Posterior cingulate gyrus (tissue), 11 donors: ENCODE results near the gene PACS2.

Experiments used
- DNase-seq, 10 donors: peaks; one replicate each; pipeline versions ENCODE4 v3.0.0 to v3.0.0-alpha.2; 2020 to 2021; ENCODE audit warnings: mixed read lengths in 3 of 10
- intact Hi-C: fragments of 100-400 bp; cut with DNase I; formaldehyde crosslinking; loops from one replicate; pipeline ENCODE4 v1.15.1; 2023

Gene PACS2

DNA sequence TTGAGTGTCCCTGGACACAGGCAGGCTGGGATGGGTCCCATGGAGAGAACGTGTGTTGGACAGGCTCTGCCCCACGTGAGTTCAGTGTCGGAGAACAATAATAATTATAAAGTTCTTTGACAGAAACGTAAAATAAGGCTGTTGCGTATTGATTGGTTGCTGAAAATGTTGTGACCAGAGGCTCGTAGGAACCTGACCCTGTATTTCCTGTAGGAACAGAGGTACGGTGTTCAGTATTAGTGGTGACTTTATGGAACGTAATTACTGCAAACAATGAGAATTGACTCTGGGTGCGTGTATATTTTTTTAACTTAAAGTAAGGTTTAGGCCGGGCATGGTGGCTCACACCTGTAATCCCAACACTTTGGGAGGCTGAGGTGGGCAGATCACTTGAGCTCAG lies 112.9 kb downstream of the PACS2 start:
- intact Hi-C loops, result no loop called here
- DNase-seq, result no peak

DNA sequence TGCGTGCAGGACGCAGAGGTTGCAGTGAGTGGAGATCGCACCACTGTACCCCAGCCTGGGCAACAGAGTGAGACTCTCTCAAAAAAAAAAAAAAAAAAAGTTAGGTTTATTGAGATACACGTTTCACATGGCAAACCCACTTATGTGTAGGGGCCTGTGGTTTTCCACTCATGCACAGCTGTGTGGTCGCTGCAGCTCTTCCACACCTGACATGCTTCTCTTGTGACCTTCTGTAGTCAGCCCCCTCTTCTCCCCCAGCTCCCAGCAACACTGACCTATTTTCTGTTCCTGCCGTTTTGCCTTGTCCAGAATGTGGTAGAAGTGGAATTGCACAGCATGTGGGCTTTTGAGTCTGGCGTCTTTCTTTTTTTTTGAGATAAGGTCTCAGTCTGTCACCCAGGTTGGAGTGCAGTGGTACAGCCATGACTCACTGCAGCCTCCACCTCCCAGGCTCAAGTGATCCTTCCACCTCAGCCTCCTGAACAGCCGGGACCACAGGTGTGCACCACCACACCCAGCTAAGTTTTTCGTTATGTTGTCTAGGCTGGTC lies 113.5 kb downstream of the PACS2 start:
- peak in 1 of 10 donors; percentile 14 for DNase-seq

DNA sequence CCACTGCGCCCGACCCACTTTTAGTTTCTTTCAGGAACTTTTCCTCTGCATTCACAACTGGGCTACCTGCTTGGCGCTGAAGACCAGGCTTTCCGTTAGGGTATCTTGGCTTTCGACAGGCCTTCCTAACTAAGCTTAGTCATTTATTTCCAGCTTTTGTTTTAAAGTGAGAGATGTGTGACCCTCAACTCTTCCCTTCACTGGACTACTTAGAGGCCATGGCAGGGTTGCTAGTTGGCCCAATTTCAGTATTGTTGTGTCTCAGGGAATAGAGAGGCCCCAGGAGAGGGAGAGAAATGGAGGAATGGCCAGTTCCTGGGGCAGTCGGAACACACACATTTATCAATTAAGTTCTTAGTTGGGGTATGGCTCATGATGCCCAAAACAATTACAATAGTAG lies 115.5 kb downstream of the PACS2 start:
- no peak for DNase-seq
- intact Hi-C loops, result no loop called here

More for the DNA sequence above, 113.5 kb downstream of the PACS2 start:
- intact Hi-C loops, result no loop called here

DNA sequence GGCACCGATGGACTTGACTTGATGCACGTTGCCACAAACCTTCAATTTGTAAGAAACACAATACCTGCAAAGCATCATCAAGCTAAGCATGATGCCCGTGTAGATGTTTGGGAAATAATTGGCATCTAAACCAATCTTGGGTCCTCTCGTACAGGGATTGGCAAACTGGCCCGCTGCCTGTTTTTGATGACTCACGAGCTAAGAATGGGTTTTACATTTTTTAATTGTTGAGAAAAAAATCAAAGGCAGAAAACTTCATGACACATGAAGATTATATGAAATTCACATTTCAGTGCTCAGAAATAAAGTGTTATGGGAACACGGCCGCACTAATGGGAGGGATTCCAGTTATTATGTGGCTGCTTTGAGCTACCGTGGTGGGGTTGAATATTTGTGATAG lies 116.0 kb downstream of the PACS2 start:
- intact Hi-C loops, result no loop called here
- DNase-seq, result peak in 2 of 10 donors; percentile 66 to 81

DNA sequence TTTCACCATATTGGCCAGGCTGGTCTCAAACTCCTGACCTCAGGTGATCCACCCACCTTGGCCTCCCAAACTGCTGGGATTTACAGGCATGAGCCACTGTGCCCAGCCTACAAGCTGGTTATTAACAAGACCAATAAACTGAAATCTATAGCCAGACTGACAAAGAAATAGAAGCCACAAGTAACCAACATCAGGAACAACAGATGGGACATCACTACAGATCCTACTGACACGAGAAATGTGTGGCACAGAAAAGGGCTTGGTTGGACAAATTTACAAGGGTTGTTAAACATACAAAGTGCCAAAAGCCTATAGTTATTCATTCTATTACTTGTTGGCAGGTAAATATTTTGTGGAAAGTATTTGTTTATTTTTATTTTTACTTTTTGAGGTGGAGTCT lies 116.7 kb downstream of the PACS2 start:
- intact Hi-C loops, result no loop called here
- DNase-seq, result peak in 2 of 10 donors; percentile 17 to 38

DNA sequence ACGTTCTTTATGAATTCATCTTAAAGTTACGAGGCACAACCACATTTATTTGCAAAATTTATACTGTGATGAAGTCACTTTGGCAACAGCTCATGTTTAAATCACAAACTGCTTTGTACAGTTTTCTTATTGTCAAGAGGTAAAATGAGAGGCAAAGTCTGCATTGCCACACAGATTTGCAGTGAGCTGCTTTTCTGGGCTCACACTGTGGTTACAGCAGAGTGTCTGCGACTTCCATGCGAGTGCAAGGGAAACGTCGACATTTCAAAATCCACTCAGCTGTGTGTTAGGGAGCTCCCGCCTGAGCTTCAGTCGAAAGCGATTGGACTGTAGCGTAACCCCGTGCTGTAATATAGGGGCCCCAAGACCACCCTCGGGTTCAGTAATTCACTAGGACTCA lies 118.1 kb downstream of the PACS2 start:
- intact Hi-C loops, result no loop called here
- no peak for DNase-seq

DNA sequence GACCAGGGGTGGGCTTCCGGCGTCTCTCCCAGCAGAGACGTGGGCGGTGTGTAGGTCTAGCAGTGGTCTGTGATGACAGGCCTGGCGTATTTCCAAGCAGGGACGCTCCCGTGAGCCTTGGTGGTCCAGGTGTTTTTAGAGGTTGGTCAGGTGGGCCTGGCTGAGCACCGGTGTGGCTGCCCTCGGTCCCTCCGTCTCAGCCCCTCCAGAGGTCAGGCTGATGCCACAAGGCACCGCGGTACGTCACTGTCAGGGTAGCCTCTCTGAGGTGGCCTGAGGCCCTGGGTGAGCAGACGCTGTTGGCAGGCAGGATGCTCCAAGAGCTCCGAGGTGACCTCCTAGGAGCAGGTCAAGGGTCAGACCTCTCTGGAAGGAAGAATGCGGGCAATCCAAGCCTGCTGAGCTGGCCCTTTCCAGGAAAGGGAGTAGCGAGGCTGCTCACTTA lies 118.6 kb downstream of the PACS2 start:
- DNase-seq, result no peak
- intact Hi-C loops, result no loop called here

DNA sequence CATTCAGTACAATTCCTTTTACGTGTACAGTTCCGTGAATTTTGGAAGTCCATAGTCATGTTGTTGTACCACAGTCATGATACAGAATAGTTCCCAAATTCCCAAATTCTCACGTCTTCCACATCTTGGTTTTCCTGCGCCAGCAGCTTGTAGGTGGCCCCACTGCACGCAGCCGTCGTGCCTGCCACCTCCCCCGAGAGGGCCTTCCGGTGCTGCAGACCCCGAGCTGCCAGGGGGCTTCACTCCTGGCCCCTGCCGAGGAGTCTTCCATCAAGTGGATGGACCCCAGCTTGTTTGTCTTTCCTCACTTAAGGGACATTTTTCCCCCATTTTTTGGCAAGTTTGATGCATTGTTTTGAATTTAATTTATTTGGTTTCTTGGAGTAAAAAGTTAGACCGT lies 121.9 kb downstream of the PACS2 start:
- intact Hi-C loops, result no loop called here
- no peak for DNase-seq

DNA sequence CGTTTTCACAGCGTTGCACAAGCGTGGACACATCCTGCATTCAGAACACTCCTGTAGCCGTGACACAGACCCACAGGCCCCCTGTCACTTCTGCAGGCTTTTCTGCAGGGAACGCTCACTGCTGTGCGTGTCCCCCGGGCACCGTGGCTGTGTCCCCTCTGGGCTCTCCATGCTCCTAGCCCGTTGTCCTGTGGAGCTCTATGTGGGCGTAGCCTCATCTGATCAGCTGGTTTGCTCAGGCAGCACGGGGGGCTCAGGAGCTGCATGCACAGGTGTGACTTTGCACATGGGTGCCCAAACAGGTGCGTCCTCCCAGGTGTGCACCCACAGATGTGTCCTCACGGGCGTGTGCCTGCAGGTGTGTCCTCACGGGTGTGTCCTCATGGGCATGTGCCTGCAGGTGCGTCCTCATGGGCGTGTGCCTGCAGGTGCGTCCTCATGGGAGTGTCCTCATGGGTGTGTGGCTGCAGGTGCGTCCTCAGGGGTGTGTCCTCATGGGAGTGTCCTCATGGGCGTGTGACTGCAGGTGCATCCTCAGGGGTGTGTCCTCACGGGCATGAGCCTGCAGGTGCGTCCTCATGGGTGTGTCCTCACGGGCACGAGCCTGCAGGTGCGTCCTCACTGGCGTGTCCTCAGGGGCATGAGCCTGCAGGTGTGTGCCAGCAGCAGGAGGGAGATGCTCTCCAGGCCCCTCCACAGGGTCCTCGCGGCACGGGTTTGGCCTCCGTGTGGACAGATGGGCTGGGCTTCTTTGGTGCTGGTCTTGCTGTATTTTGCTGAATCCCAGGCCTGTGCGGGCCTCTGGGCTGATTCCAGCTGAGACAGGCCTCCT lies 122.6 kb downstream of the PACS2 start:
- no peak for DNase-seq
- intact Hi-C loops, result no loop called here

DNA sequence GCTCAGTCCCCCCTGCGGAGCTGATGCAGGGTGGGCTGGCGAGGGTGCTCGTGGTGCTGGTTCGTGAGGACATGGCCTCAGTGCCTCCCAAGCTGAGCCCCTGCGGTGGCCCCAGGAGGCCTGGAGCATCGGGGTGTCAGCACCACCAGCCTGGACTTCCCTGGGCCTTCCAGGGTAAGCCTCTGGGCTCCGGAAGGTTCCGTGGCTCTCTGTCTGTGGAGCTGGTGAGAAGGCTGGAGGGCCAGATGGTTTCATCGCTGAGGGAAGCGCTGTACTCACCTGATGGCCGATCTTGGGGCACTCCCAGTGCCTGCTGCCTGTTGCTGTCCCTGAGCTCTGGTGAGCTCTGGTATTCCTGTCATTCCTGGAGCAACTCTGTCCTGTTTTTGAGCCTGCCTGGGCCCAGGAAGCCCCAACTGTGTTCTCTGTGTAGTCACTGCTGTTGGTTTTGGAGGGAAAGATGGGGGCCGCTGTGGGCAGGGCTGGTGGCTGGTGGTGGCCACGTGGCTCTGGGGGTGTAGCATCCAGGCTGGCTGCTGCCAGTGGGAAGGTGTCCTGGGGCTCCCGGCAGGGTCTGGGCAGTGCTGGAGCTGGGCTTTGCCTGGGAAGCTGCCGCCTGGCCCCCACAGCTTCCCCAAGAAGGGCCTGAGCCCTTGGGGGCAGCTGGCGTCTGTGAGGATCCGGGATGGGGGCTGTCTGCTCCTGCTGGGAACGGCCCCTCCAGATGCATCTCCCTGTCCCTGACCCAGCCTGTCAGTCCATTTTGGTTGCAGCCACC lies 123.4 kb downstream of the PACS2 start:
- DNase-seq, result no peak
- intact Hi-C loops, result no loop called here

DNA sequence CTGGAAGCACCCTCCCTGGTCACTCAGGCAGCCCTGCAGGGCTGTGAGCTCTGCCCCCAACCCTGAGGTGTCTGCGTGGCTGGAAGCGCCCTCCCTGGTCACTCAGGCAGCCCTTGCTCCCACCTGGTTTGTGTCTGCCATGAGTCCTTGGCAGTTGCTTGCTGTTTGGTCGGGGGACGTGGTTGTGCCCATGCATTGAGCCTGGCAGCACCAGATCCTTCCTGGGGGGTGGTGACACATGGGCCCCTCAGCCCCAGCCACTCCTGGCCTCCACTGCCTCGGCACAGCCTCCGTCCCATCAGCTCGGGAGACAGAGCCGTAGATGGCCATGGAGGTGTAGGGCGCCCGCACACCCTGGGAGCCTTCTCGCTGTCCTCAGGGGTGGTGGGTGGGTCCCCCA lies 124.6 kb downstream of the PACS2 start:
- intact Hi-C loops, result no loop called here
- DNase-seq, result no peak

DNA sequence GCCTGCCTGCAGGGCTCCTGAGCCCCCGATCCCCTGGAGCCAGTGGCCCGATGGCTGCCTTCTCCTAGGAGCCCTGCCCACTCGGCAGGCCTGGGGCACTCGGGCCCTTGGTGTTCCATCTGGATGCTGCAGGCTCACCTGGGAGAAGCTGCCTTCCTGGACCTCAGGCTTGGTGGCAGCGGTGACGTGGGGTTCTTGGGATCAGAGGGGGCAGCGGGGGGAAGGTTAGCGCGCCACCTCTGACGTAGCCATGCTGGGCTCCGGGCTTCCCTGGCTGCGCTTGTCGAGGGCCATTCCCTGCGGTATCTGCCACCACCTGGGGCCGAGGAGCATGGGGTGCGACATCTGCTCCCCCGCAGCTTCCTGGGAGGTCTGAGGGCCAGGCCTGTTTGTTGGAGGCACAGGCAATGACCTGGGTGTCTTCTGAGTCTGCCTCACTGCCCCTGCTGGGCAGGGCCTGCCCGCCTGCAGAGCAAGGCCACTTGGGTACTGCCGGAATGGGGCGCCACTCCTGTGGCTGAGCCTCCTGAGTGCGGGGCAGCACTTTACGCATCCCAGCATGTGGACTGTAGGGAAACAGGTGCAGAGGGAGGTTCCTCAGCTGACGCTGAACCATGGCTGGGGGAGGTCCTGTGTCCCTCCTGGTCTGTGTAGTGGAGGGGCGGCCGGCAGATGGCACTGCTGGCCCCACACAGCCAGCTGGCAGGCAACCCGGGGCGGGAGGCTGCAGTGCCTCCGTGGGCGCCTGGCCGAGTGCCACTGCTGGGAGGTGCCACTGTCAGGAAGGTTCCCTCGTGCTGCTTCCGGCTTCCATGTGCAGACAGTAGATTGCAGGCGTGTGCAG lies 125.4 kb downstream of the PACS2 start:
- intact Hi-C loops, result no loop called here
- peak in 7 of 10 donors; percentile 37 to 93 (median 43) for DNase-seq

DNA sequence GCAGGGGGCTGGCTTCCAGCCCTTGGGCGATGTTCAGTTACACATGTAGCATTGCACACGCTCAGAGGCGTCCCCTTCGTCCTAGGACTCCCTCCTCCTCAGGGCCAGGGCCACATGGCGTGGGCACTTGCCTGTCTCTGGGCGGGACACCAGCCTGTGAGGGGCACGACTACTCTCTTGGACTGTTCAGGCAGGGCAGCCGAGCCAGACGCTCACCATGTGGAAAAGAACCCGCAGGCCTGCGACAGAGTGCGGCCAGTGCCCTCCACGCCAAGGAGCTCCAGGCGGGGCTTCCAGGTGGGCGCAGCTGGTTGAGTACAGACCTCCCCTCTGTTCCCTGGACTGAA lies 126.0 kb downstream of the PACS2 start:
- intact Hi-C loops, result no loop called here
- no peak for DNase-seq

DNA sequence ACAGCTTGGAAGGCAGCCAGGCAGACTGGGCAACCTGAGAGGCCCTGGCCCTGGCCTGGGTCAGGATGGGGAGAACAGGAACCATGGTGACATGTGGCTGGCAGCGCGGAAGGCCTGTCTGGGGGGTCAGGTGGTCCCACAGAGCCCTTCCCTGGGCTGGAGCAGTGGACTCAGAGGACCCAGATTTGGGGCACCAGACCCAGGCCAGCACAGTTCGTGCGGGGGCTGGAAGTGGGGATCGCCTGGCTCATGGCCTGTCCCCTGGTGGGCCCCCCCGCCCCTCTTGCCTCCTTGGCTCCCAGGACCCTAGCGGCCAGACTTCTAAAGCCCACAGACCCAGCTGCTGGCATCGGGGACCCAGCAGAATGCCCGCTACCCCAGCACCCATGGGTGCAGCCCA lies 126.4 kb downstream of the PACS2 start:
- intact Hi-C loops, result no loop called here

DNA sequence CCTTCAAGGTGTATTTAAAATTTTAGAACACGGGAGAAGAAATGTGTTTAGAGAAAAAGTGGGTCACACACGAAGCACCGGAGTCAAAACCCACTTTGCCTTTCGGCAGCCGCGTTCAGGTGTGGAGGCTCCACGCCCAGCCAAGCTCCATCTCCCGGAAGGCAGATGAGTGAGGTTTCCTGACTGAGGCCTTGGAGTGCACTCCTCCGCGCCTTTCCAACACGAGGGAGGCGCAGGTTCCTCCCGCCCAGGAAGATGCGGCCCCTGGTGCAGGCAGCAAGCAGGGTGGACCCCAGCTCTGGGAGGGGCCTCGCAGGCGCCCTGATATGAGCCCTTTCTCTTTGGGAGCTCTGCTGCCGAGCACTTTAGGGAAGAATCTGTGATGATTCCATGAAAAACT lies 127.6 kb downstream of the PACS2 start:
- no peak for DNase-seq
- intact Hi-C loops, result no loop called here

More for the DNA sequence above, 126.4 kb downstream of the PACS2 start:
- no peak for DNase-seq

DNA sequence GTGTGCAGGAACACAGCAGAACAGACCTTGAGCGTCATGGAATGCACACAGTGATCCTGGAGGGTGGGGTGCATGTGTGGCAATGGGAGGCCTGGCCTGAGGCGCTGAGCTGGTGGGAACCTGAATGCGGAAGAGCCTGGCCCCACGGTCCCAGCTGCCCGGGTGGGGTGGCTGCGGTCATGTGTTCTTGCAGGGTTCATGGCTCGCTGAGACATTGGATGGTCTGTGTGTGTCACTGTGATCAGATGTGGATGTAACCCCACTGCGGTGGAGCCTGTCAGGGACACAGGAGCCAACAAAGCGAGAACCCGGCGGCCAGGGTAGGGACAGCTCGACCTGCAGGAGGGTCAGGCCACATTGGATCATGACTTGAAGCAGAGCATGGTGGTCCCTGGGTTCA lies 128.3 kb downstream of the PACS2 start:
- intact Hi-C loops, result no loop called here

DNA sequence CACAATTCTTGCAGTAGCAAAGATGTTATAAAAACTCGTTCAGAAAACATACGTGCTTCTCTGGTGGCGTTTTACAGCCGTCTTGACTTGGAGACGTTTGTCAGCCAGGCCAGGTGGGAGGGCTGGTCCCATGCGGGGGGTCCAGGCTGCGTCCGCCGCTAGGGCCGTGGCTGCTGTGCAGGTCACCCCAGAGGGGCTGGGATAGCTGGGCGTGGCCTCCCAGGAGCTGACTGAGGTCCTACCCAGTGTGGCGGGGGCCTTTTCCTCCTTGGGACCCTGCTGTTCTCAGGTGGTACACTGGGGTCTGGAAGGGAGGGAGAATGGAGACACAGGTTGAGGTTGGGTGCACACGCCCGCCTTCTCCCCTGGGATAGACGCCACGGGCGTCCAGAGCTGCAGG lies 130.3 kb downstream of the PACS2 start:
- intact Hi-C loops, result no loop called here
- no peak for DNase-seq

More for the DNA sequence above, 128.3 kb downstream of the PACS2 start:
- DNase-seq, result no peak

DNA sequence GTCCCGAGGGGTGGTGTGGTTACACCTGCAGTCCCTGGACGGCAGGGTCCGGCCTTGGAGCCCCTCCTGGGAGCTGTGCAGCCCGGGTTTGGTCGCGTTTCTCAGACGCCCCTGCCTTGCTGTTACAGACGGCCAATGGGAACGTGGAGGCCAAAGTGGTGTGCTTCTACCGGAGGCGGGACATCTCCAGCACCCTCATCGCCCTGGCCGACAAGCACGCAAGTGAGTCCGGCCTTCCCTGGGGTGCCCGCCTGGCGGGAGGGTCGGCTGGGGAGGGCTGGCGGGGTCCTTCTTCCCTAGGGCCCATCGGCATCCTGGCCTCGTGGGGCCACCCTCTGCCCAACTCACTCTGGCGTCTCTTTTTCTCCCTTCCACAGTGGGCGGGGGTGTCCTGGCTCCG lies 130.7 kb downstream of the PACS2 start:
- no peak for DNase-seq
- intact Hi-C loops, result no loop called here

DNA sequence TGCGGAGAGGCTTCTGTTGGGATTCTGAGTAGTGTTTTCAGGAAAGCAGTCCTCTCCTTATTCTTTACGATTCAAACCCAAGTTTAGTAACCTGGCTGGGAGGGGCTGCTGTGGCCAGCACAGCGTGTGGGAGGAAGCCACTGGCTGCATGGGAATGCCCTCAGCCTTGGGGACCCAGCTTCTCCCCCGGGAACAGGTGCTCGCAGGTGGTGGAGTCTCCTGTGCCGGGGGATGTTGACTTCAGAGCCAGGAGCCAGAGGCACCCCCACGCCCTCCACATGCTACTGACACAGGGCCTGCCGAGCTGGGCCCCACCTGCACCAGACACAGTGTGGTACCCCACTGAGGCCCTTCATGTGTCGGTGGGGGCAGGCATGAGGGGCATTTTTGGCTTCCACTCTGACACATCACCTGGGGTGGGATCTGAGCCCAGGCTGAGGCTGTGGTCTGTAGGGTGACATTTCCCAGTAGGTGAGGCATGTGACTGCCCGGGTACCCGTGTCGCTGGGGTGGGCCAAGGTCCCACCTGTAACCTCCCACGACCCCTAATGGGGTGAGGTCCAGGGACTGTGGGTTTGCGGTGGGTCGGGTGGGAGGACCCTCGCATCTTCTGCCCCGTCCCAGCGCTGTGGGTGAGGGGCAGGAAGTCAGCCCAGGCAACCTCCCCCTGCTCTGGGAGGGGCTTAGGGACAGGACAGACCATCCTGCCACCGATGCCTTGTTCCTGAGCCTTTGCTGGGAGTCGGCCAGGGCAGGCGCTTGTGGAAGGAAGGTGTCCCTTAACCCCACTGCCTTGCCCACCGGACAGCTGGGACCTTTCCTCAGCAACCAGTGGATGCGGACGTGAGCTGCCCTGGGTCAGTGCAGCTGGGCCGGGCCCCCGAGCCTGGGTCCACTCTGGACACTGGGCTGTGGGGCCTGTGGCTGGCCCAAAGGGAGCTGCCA lies 131.6 kb downstream of the PACS2 start:
- DNase-seq, result no peak
- intact Hi-C loops, result no loop called here

DNA sequence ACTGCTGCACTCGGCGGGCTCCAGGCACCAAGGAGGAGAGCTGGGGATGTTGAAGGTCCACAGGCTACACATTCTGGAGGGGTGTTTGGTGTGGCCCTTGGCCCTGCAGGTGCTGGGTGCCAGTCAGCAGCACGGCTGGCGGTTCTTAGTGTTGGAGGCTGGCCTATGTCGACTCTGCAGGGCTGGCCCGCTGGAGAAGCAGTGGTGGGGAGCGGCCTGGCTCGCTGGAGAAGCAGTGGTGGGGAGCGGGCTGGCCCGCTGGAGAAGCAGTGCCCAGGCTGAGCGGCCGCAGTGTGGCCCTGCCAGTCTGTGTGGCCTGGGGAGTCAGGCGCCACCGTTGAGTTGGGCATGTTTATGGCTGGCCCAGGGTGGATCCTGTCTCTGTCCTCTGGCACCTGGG lies 132.4 kb downstream of the PACS2 start:
- intact Hi-C loops, result no loop called here
- no peak for DNase-seq
